GM23338 (cell line): Measurements from ENCODE around the gene GJC3.

Experiments
- POLR2AphosphoS5 ChIP-seq: IDR thresholded peaks from 2 replicates; pipeline ENCODE4 v1.6.1; 2016; ENCODE audit warnings: antibody characterized with exemption, low read depth
- TF ChIP-seq, protein P1 (sequence below), 2 experiments: fragments of 200-600 bp in 1 of 2; sonication (generic) in 1 of 2; conservative IDR thresholded peaks; 2 replicates each; pipeline versions ENCODE4 v1.5.1 to v1.6.1; 2016 to 2017; ENCODE audit warnings: antibody characterized with exemption in 2 of 2, low read depth in 2 of 2, mild to moderate bottlenecking in 2 of 2, moderate library complexity in 1 of 2

DNA sequence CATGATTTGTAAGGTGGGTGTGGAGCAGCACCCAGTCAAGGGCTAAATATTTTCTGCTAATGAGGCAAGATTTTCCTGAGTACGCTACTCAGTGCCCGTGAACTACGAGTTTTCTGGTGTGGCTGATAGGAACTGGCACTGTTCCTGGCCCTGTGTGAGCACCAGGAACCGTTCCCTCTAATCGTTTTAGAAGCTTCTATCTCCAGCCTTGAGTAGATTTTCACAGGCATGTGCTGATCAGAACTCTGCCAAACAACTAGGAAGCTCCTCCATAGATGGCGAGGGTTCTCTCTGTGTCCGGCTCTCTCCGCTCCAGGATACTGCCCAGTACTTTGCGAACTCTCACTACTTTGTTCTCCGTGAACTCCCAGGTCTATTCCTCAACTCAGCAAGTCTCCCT, 27.8 kb downstream of the GJC3 start:
- TF ChIP-seq, protein P1, sequence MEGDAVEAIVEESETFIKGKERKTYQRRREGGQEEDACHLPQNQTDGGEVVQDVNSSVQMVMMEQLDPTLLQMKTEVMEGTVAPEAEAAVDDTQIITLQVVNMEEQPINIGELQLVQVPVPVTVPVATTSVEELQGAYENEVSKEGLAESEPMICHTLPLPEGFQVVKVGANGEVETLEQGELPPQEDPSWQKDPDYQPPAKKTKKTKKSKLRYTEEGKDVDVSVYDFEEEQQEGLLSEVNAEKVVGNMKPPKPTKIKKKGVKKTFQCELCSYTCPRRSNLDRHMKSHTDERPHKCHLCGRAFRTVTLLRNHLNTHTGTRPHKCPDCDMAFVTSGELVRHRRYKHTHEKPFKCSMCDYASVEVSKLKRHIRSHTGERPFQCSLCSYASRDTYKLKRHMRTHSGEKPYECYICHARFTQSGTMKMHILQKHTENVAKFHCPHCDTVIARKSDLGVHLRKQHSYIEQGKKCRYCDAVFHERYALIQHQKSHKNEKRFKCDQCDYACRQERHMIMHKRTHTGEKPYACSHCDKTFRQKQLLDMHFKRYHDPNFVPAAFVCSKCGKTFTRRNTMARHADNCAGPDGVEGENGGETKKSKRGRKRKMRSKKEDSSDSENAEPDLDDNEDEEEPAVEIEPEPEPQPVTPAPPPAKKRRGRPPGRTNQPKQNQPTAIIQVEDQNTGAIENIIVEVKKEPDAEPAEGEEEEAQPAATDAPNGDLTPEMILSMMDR (conservative IDR thresholded peaks at IDR 0.05; ENCODE audit: low read depth in 2 of 2) = no peak
- TF ChIP-seq POLR2AphosphoS5 = no peak
